HG03457 (cell line): ENCODE data around the gene ANO10.

Source experiments
- ATAC-seq: cut with Tn5 transposase; IDR thresholded peaks from one replicate; pipeline ENCODE4 v1.9.1; 2021; ENCODE audit warnings: moderate number of reproducible peaks; ENCODE audit not compliant: unreplicated experiment

The ANO10 gene

GRCh38 chr3:43423639-43424038 is 198.2 kb downstream of the ANO10 start:
- ATAC-seq = no peak

GRCh38 chr3:43423142-43423541 is 198.7 kb downstream of the ANO10 start:
- no peak for ATAC-seq

DNA sequence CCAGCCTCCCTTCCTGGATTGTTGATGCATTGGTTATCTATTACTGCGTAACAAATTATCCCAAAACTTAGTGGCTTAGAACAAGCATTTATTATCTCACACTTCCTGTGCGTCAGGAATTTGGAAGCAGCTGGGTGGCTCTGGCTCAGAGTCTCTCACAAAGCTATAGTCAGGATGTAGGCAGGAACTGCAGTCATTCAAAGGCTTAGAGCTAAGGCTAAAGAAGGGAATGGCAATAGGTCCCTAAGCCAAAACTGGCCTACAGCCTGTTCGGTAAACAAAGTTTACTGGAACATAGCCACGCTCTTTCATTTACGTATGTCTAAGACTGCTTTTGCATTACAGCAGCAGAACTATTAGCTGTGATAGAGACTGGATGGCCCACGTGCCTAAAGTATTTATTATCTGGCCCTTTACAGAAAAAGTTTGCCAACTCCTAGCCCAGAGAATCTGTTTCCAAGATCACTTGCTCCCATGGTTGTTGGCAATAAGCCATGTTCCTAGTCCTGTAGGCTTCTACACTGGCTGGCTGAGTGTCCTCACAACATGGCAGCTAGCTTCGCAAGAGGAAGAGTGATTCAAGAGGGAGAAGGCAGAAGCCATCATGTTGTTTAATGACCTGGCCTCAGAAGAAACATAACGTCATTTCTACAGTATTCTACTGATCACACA is 203.1 kb downstream of the ANO10 start:
- ATAC-seq = no peak

DNA sequence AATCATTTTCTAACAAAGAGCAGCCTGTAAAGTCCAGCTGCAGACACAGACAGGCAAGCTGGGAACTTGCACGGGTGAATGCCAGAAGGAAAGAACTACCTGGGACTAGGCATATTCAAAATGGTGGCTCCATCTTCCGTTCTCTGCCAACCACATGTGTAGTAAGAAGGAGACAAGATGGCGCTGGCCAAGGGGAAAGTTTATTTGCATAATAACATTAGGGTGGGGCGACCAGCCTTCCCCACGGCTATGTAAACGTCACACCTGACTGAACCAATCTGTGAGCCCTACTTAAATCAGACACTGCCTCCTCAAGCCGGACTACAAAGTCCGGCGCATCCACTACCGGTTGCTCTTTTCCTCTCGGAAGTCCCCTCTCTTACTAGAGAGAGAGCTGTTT is 204.7 kb downstream of the ANO10 start:
- no peak for ATAC-seq

- ATAC-seq = no peak
These were observed 206.7 kb downstream of the ANO10 start for GRCh38 chr3:43415088-43415487.

- ATAC-seq = no peak
These were observed 208.0 kb downstream of the ANO10 start for GRCh38 chr3:43413676-43414368.

DNA sequence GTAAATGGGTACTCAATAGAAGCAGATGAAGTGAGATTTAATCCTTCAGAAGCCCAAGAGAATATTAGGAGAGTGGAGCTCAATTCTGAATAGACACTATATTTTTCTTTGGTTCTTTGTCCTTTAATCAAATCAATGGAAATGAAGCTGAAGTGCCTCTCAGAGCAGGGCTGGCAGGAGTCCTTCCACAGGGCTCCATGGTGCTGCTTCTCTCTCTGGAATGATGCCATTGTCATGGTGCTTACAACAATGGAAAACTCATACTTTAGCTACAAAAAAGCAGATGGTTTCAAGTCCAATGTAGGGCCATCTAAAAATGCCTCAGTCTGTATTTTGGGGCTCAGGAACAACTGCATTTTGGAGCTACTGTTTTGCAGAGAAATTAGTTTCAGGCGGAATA is 210.4 kb downstream of the ANO10 start:
- ATAC-seq = no peak

- ATAC-seq = no peak
These were observed 211.2 kb downstream of the ANO10 start for GRCh38 chr3:43410592-43410991.

GRCh38 chr3:43409506-43409905 is 212.3 kb downstream of the ANO10 start:
- no peak for ATAC-seq

DNA sequence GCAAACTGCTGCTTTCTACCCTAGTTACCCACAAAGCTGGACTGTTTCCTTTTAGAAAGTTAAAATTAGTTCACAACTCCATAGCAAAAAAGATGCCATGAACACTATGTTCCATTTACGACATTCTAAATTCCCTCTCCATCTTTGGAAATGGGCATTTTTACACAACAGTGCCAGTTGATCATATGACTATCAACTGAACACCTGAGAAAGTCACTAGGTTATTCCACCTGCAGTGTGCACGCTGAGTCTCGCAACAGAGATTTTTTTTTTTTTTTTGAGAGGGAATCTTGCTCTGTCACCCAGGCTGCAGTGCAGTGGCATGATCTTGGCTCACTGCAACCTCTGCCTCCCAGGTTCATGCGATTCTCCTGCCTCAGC is 215.2 kb downstream of the ANO10 start:
- no peak for ATAC-seq

GRCh38 chr3:43405888-43406642 is 215.7 kb downstream of the ANO10 start:
- no peak for ATAC-seq

DNA sequence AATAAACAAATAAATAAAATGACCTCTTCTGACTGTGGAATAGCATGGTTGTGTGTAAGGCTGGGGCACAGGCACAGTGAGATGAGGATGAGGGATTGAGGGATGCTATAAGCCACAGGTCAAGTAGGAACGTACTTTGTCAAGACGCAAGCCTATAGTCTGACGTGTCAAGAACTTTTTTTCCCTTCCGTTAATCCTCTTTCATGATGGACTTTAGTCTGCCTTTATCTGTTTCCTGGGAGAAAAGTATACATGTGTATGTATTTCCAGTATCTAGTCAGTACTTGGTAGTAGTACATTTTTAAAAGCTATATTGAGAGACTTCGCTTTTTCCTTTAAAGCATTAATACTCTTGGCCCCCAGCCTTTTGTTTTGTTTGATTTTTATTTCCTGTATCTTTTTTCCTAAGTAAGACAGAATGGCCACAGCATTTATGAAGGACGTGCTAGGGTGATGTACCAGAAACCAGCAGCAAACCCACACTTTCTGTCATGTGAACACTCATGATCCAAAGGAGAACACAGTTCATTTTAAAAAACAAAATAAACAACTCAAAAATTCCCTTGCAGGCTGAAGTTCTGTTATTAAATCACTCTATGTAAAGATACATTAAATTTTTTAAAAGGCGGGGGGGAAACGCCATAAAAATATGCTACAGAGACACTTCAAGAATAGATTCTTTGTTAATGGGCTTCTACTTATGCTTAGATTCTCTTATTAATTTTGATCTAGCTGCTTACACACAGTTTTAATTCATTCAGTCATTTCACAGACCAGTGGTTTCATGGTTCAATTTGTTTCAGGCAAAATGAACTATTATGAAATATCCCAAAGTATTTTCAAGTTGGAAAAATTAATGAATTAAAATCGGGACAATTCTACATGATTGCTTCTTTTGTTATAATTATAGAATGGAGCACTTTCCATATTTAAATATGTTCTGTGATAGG is 220.8 kb downstream of the ANO10 start:
- ATAC-seq = no peak

GRCh38 chr3:43400167-43400566 is 221.6 kb downstream of the ANO10 start:
- ATAC-seq = no peak

- ATAC-seq = no peak
These were observed 222.8 kb downstream of the ANO10 start for GRCh38 chr3:43399034-43399433.

DNA sequence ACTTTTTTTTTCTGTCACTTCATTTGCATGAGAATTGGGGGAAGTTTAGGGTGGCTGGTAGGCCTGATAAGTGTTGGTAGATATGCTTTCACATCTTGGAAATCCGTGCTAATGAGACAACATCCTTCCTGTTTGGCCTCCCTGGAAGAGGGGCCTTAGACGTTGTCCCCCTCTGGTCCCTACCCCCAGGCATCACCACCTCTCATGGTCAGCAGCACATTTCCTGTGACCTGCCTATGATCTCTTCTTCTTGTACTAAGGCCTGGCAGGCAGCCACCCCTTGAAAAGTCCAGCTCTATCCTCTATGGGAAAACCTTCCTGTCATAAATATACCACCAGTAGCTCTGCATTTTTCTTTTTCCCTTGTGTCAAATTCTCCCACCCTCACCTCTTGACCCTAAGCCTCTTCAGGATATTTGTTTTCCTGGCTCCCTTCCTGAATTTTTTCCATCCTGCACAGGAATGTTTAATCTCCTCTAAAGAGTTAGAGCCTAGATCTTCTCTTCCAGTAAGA is 227.7 kb downstream of the ANO10 start:
- ATAC-seq = no peak

- ATAC-seq = no peak
These were observed 230.2 kb downstream of the ANO10 start for GRCh38 chr3:43391621-43392020.

- no peak for ATAC-seq
These were observed 231.6 kb downstream of the ANO10 start for GRCh38 chr3:43390255-43390588.

DNA sequence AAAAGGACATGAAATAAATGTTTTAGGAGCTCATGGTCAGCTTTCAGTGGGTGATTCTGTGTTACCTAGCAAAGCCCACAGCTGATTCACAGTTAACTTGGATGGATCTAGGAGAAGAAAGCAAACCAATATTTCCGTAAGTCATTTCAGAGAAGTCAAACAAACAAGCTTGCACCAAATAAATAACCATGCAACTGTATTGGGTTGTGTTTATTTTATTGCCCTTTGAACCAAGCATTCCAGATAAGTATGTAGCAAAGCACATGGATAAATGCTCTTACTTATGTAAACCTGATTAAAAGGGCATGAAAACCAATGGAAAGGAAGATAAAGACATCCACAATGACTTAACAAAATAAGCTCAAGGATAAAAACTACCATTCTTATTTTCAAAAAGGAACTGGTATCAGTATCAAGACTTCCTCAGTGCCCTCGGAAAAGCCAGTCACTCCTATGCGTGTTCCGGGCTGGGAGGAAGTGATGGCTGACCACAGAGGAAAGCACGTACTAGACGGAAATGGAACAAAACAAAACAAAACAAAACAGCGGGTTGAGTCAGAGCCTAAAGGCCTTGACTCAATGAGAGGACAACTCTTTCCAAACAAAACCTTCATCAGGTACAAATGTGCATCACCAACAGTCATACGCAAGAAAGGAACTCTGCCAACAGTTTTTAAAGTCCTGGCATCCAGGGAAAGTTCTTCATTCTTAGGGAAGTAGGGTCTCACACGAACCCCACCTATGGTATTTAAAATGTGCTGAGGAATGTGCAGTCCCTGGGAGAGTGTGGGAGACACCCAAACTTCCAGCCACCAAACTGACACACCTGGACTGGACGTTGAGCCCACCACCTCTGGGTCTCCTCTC is 232.2 kb downstream of the ANO10 start:
- no peak for ATAC-seq

- ATAC-seq = no peak
These were observed 232.9 kb downstream of the ANO10 start for GRCh38 chr3:43388915-43389314.

DNA sequence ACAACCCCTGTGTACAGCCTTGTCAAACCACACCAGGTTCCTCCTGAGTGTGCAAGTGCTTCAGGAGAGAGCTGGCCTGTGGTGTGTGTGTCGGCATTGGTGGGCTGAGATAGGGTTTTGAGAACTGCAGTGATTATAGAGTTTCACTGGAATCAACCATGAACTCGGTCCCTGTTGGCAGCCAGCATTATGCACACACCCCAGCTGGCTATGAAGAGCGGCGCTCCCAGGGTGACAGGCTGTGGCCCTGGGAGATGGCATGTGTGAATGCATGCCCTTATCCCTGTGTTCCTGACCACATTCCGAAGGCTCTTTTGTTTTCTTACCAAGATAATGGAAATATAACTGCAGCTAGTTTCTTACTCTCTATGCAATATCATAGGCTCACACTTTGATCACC is 233.6 kb downstream of the ANO10 start:
- no peak for ATAC-seq
